IPS-NIHi11 (cell line): ENCODE results near the gene KRTAP9-3.
"Not testable (repeated sequence)": the region's sequence is repeated elsewhere in the genome, so short reads cannot be mapped to it uniquely, and the experiment has no call there.

ENCODE experiments used
- DNase-seq: peaks from one replicate; pipeline ENCODE4 v3.0.0; 2012; ENCODE audit warnings: mixed read lengths, low spot score

The KRTAP9-3 gene, protein sequence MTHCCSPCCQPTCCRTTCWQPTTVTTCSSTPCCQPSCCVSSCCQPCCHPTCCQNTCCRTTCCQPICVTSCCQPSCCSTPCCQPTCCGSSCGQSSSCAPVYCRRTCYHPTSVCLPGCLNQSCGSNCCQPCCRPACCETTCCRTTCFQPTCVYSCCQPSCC

DNA sequence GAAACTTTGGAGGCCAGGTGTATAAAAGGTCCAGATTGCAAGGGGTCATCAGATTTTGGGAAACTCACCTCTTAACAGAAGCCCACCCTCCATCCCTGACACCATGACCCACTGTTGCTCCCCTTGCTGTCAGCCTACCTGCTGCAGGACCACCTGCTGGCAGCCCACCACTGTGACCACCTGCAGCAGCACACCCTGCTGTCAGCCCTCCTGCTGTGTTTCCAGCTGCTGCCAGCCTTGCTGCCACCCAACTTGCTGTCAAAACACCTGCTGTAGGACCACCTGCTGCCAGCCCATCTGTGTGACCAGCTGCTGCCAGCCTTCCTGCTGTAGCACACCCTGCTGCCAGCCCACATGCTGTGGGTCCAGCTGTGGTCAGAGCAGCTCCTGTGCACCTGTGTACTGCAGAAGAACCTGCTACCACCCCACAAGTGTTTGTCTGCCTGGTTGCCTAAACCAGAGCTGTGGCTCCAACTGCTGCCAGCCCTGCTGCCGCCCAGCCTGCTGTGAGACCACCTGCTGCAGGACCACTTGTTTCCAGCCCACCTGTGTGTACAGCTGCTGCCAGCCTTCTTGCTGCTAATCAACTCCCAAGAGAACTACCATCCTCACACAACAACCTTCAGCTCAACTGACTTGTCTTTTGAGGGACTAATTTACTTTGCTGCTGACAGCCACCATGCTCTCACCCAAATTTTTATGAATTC is at the start of gene KRTAP9-3:
KRTAP9-3 (plus strand) TSS at position 51 of the 707 bp plus-strand sequence; CDS start at position 104, 53 bp downstream.
- not testable (repeated sequence) for DNase-seq

- no peak for DNase-seq
Measured at GRCh38 chr17:41184480-41184961, 47.7 kb upstream of the KRTAP9-3 start, which contains the start of gene KRTAP4-1. TSS of gene KRTAP4-1 (minus strand) at chr17:41184911. CDS start at chr17:41184854, 57 bp downstream.

GRCh38 chr17:41185001-41185400 is 47.2 kb upstream of the KRTAP9-3 start:
- DNase-seq: no peak

GRCh38 chr17:41186872-41187271 is 45.4 kb upstream of the KRTAP9-3 start:
- DNase-seq: no peak

DNA sequence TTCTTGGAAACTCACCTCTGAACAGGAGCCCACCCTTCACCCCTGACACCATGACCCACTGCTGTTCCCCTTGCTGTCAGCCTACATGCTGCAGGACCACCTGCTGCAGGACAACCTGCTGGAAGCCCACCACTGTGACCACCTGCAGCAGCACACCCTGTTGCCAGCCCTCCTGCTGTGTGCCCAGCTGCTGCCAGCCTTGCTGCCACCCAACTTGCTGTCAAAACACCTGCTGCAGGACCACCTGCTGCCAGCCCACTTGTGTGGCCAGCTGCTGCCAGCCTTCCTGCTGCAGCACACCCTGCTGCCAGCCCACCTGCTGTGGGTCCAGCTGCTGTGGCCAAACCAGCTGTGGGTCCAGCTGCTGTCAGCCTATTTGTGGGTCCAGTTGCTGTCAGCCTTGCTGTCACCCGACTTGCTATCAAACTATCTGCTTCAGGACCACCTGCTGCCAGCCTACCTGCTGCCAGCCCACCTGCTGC is 42.4 kb upstream of the KRTAP9-3 start, which contains the start of gene KRTAP9-1:
KRTAP9-1 (plus strand) TSS at position 51 of the 482 bp plus-strand sequence; CDS start at position 51, 0 bp downstream.
- DNase-seq: not testable (repeated sequence)

DNA sequence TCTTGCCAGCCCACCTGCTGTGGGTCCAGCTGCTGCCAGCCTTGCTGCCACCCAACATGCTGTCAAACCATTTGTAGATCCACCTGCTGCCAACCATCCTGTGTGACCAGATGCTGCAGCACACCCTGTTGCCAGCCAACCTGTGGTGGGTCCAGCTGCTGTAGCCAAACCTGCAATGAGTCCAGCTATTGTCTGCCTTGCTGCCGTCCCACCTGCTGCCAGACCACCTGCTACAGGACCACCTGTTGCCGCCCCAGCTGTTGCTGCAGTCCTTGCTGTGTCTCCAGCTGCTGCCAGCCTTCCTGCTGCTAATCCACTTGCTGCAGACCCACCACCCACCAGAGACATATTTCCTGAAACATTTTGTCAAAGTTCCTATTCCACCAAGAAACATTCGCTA is 41.9 kb upstream of the KRTAP9-3 start:
- DNase-seq: no peak

DNA sequence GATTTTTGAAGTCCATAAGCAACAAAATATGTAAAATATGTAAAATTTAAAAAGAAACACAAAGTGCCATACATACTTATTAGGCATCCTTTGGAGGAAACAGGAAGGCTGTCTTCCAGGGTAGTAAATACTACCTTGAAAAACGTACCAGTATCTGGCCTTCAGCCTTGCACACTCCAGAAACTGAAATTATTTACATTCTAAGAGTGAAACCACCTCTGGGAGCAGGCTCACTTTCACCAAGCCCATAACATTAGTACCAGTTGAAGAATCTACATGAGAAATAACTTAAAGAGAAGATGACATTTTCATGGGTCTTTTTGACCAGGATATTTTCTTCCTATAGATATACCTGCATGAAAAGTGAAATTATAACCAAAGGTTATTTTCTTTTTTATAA is 36.2 kb upstream of the KRTAP9-3 start:
- DNase-seq: no peak

GRCh38 chr17:41199421-41200078 is 32.7 kb upstream of the KRTAP9-3 start:
- no peak for DNase-seq

DNA sequence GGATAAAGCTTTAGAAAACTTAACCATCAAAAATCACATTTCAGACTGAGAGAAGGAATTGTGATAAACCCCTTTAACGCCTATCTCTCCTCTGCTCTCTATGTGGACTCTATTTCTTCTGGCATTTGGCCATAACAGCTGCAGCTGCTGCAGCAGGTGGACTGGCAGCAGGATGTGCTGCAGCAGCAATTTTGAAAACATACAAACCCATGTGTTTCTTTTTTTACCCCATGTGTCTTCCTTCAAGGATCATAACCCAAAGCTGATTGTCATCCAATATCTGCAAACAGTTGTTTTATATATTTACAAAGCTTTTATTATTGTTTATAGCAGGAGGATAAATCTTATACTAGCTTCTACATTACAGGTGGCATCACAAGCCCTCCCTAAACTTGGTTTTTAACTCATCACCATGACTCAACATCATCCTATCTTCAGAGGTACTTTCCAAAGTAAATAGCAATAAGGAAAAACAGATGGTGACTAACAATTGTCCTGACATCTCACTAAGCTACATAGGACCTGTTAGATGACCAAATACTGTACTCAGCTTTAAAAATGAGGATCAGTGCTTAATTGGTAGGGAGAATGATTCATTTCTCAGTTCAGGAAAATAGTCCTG is 20.3 kb upstream of the KRTAP9-3 start:
- no peak for DNase-seq

DNA sequence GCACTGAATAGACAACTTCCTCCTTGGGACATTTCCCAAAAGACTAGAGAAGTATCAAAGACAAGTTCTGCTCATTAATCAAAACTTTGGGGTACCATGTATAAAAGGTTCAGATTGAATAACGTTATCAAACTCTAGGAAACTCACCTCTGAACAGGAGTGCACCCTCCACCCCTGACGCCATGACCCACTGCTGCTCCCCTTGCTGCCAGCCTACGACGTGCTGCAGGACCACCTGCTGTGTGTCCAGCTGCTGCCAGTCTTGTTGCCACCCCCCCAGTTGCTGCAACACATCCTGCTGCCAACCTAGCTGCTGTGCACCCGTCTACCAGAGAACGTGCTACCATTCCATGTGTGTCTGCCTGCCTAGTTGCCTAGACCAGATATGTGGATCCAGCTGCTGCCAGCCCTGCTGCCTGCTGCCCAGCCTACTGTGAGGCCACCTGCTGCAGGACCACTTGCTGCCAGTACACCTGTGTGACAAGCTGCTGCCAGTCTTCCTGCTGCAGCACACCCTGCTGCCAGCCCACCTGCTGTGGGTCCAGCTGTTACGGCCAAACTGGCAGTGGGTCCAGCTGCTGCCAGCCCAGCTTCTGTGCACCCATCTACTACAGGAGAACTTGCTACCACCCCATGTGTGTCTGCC is 19.6 kb upstream of the KRTAP9-3 start:
- DNase-seq: no peak

GRCh38 chr17:41215681-41216080 is 16.6 kb upstream of the KRTAP9-3 start:
- no peak for DNase-seq

- no peak for DNase-seq
Measured at GRCh38 chr17:41223821-41224220, 8.4 kb upstream of the KRTAP9-3 start.

- no peak for DNase-seq
Measured at GRCh38 chr17:41226051-41226450, 6.2 kb upstream of the KRTAP9-3 start.

- DNase-seq: not testable (repeated sequence)
Measured at GRCh38 chr17:41226598-41227095, 5.6 kb upstream of the KRTAP9-3 start, which contains the start of gene KRTAP9-2. TSS of gene KRTAP9-2 (plus strand) at chr17:41226648. CDS start at chr17:41226655, 7 bp downstream.

DNA sequence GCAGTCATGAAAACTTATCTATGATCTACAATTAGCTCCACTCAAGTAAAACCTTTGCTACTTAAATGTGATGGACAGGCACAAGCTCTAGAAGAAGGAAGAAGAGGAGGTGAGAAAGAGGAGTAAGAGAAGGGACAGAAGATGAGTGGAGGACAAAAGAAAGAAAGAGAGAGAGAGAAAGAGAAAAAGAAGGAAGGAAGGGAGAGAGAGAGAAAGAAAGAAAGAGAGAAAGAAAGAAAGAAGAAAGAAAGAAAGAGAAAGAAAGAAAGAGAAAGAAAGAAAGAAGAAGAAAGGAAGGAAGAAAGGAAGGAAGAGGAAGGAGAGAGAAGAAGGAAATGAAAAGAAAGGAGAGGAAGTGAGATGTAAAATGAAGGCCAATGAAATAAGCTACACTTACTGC is 2.2 kb upstream of the KRTAP9-3 start:
- no peak for DNase-seq

DNA sequence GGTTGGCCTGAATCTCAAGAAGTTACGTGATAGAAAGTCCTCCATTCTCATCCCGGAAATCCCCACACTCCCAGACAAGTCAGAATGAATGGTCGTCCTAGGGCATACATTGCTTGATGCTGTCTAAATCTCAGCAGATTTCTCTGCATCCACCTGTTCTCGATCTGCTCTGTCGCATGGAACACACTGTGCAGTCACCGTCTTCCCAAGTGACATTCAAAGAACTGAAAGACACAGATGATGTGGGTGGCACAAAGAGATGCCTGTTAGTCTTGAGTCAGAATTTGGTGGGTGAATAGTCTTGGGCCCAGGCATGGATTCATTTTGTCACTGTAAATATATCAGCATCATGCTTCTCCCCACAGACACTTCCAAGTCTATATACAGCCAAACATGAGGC is 518 bp upstream of the KRTAP9-3 start:
- DNase-seq: no peak

DNA sequence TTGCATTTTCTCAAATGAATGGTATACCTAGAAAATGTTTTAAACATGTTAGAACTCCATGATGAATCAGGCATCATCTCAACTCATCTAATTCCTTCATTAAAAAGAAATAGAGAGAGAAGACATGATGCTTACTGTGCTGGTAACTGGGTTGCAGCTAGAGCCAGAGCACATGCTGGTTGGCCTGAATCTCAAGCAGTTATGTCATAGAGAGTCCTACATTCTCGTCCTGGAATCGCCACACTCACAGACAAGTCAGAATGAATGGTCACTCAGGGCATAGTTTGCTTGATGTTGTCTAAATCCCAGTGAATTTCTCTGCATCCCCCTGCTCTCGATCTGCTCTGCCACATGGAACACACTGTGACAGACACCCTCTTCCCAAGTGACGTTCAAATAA is 4.9 kb downstream of the KRTAP9-3 start:
- DNase-seq: not testable (repeated sequence)

GRCh38 chr17:41237949-41238437 is 5.7 kb downstream of the KRTAP9-3 start, which contains the start of gene KRTAP9-8:
TSS of gene KRTAP9-8 (plus strand) at chr17:41237999. CDS start at chr17:41238052, 53 bp downstream.
- not testable (repeated sequence) for DNase-seq

DNA sequence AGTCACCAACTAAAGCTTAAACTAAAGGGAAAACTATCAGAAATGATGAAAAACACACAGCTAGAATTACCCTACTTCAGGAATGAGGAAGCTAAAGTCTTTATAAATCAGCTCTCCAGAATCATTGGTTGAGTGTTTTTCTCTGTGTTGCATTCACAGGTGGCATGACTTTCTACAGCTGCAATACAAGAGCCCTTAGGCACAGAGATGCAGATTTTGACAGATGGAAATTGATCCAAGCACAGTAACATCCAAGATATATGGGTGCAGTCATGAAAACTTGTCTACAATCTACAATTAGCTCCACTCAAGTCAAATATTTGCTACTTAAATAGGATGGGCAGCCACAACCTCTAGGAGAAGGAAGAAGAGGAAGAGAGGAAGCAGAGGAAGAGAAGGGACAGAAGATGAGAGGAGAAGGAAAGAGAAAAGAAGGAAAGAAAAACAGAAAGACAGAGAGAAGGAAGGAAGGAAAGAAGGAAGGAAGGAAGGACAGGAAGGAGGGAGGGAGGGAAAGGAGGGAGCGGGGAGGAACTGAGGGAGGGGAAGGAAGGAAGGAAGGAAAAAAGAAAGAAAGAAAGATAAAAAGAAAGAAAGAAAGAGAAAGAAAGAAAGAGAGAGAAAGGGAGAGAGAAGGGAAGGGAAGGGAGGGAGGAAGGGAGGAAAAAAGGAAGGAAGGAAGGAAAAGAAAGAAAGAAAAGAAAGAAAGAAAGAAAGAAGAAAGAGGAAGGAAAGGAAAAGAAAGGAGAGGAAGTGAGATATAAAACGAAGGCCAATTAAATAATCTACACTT is 14.9 kb downstream of the KRTAP9-3 start:
- not testable (repeated sequence) for DNase-seq

DNA sequence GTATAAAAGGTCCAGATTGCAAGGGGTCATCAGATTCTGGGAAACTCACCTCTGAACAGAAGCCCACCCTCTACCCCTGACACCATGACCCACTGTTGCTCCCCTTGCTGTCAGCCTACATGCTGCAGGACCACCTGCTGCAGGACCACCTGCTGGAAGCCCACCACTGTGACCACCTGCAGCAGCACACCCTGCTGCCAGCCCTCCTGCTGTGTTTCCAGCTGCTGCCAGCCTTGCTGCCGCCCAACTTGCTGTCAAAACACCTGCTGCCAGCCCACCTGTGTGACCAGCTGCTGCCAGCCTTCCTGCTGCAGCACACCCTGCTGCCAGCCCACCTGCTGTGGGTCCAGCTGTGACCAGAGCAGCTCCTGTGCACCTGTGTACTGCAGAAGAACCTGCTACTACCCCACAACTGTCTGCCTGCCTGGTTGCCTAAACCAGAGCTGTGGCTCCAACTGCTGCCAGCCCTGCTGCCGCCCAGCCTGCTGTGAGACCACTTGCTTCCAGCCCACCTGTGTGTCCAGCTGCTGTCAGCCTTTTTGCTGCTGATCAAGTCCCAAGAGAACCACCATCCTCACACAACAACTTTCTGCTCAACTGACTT is 17.5 kb downstream of the KRTAP9-3 start, which contains the start of gene KRTAP9-4:
KRTAP9-4 (plus strand) TSS at position 51 of the 604 bp plus-strand sequence; CDS start at position 85, 34 bp downstream.
- not testable (repeated sequence) for DNase-seq
